NCI-H146 (cell line): ENCODE measurements around the gene PRKX.
A peak's percentile ranks its signal among the peaks of the same experiment; 100 is the strongest.
"Not testable (repeated sequence)": the region's sequence is repeated elsewhere in the genome, so short reads cannot be mapped to it uniquely, and the experiment has no call there.

Source experiments
- DNase-seq: peaks from one replicate; lab custom pipeline; 2025; lab: John Stamatoyannopoulos, UW

The PRKX gene

DNA sequence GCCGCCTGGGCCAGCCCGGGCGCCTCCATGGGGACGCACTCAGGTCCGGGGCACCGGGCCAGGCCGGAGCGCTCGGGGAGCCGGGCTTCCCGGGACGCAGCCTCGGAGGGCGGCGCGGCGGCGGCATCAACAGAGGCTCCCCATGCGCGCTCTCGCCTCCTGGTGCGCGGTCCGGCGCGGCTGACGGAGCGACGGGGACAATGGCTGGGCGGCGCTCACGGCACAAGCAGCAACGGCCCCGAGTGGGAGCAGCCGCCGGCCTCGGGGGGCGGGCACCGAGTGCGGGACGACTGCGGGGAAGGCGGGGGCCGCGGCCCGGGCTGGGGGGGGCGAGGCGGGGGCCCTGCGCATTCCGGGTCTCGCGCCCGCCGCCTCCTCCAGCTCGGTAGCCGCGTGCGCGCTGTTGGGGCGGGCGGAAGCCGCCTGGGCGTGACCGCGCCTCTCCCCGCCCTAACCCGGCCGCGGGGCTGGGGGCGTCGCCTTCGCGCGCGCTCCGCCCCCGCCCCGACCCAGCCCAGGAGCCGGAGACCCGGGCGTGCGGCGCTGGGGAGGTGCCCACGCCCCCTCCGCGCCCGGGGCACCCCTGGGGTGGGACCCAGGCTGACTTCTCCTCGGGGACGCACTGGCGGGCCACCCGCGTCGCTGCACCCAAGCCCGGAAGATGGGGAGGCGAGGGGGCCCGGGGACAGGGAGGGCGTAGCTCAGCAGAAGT, at the start of gene PRKX:
TSS of gene PRKX (minus strand) at position 425 of the 712 bp plus-strand sequence. CDS start at position 29, 396 bp downstream.
- peak; percentile 63 for DNase-seq

DNA sequence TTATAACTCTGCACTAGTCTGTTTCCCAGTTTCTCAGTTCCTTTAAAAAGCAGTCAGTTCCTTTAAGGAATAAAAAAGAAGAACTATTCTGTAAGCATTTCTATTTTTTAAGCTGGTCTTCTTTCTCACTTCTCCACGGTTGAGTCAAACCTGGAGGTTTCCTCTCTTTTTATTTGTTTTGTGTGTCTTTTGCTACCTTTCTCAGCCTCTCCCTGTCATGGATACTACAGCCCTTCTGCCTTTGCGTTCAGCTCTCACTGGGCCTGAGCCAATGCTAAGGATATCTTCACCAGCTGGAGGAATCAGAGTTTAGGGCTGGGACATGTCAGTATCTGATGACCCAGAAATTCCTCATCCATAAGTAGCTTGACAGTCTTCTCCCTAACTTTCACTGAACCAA, 49.7 kb upstream of the PRKX start:
- no peak for DNase-seq

DNA sequence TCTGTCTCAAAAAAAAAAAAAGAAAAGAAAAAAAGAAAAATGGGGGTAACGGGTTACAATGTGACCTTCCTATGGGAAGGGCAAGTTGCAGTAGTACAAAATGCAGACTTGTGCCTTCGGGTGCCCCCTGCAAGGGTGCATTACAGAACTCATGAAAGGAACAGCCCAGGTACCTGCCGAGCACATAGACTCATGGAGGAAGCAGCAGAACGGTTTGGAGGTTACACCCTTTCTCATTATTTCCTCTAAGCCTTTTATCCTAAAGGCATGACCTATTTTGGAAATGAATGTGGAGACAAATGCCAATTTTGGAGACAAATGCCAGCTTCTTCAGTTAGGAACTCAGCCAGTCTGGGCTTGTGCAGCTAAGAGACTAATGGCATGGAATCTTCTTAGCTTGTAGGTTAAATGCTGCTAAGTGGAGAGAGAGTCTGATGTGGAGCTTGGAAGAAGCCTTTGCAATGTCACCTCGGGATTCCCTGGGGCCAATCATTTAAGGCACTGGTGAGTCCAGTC, 44.1 kb upstream of the PRKX start:
- DNase-seq: no peak

DNA sequence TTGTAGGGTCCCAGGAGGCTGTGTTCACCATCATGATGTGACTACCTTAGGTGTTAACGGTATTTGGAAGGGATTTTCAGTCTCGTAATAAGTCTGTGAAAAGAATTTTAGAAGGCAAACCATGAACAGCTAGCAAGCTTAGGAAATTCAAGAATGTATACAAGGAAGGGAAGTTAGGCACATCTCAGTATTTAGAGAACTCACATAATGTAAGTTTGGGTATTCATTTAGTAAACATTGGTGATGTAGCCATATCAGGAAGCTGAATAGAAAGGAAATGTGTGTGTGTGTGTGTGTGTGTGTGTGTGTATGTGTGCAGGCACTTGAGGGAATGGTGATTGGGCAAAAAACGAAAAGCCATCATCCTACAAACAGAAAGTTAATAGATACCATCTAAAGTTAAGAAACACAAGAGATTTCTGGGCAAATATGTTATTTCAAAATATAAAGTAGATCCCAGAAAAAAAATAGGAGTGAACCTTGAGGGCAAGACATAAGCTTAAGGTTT, 34.7 kb upstream of the PRKX start:
- no peak for DNase-seq

- DNase-seq: no peak
These were observed 30.5 kb upstream of the PRKX start for GRCh38 chrX:3743801-3744439.

DNA sequence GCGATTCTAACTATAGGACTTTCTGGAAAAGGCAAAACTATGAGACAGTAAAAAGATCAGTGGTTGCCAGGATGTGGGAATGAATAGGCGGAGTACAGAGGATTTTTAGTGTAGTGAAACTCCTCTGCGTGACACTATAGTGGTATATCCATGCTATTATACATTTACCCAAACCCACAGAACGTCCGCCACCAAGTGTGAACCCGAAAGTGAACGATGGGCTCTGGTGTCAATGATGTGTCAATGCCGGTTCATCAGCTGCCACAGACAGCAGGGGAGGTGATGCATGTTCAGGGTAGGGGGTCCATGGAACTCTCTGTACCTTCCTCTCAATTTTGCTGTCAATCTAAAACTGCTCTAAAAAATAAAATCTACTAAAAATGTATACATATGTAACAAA, 27.5 kb upstream of the PRKX start:
- DNase-seq: not testable (repeated sequence)

- no peak for DNase-seq
These were observed 25.1 kb upstream of the PRKX start for GRCh38 chrX:3738509-3738908.

DNA sequence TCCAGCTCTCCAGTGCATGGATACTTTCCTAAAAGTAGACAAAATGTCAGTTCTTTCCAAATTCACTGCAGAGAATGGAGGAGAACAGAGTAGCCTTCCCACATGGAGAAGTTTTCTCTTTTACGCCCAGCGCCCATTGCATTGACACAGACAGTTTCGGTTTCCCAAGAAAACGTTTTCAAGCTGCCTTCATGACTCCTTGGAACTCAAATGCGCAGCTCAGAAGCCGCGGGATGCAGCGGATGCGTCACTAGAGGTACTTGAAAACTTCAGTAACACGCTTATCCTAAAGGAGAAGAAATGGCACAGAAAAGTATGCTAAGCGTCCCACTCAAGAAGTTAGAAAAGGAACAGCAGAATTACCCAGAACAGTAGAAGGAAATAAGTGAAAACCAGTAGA, 23.1 kb upstream of the PRKX start:
- DNase-seq: not testable (repeated sequence)

DNA sequence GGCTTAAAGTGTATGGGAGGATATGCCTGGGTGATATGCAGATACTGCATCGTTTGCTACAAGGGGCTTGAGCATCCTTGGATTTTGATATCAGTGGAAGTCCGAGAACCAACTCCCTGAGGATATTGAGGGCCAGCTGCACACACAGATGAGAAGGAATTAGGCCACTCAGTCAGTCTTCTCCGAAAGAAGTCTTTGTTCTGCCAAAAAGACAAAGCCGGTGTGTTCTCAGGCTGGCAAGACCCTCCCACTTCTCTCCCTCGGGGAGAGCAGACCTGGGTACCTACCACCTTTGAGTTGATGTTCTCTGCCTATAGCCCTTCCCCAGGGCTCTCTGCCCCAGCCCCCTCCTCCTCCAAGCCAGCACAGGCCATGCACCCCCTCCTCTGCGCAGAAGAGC, 22.4 kb upstream of the PRKX start:
- not testable (repeated sequence) for DNase-seq

DNA sequence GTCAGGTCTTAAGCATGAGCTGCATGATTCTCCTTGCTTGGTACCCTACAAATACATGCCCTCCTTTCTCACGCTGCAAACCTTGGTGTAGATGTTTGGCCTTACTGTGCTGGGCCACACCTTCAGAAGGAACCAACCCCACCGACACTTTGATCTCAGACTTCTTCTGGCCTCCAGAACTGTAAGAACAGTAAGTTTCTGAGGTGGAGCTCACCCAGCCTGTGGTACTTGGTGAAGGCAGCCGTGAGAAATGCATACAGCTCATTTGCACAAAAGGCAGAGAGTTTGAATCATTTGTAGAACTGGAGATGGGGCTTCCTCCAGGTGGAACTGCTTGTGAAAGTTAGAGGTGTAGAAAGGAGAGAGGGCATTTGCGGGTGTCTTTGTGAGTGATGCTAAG, 21.0 kb upstream of the PRKX start:
- DNase-seq: not testable (repeated sequence)

- no peak for DNase-seq
These were observed 19.6 kb upstream of the PRKX start for GRCh38 chrX:3733043-3733430.

- DNase-seq: not testable (repeated sequence)
These were observed 19.0 kb upstream of the PRKX start for GRCh38 chrX:3732326-3733042.

DNA sequence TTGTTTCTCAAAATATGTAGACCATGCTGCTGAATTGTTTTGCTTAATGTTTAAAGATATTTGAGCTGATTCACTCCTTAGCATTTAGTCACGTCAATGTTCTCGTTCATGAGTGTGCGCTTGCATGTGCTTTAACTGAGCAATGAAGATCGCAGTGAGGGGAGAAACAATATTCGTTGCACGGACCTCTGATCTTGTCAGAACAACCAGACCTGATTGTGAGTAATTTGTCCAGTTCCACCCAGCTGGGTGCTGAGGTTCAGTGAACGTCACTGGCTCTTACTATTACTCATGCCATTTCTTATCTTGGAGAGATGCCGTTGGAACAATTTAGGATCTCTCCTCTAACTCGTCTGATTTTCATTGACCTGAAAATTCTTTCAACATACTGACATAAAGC, 15.0 kb upstream of the PRKX start:
- DNase-seq: no peak

DNA sequence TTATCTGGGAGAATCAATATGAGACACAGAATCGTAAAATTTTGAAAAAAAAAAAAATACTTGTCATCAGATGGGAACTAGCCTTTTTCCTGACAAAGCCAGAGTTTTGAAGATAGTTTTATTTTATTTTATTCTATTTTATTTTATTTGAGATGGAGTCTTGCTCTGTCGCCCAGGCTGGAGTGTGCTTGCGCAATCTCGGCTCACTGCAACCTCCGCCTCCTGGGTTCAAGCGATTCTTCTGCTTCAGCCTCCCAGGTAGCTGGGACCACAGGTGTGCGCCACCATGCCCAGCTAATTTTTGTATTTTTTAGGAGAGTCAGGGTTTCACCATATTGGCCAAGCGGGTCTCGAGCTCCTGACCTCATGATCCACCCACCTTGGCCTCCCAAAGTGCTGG, 10.0 kb upstream of the PRKX start:
- DNase-seq: not testable (repeated sequence)

DNA sequence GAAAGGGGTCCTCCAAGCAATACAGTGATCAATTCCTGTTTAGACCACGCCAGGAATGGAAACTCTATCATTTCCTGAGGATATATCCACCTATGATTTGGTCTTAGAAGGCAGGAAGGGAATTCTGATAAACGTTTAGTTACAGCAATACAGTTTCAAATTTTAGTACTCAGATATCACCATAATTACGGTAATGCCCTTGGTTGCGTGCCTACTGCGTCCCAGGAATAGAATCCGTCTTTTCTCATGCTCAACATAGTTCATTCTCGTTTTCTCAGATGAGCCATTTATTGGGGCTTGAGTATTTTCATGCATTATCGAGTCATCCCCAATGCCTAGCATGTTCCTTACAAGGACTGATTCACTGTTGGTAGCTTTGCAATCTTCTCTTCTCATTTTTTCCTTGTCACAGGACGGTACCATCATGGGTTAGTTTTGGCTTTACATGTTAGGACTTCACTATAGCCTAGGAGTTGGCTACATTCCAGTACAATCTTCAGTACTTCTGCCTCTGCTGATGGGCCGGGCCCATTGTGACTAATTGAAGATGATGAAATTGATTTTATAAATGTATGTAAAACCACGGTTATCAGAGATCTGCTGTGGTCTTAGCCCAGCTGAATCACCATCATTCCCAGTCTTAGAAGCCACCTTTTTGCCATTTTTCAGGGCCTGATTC, 4.4 kb upstream of the PRKX start:
- DNase-seq: no peak

GRCh38 chrX:3715921-3716320, 2.5 kb upstream of the PRKX start:
- DNase-seq: no peak

DNA sequence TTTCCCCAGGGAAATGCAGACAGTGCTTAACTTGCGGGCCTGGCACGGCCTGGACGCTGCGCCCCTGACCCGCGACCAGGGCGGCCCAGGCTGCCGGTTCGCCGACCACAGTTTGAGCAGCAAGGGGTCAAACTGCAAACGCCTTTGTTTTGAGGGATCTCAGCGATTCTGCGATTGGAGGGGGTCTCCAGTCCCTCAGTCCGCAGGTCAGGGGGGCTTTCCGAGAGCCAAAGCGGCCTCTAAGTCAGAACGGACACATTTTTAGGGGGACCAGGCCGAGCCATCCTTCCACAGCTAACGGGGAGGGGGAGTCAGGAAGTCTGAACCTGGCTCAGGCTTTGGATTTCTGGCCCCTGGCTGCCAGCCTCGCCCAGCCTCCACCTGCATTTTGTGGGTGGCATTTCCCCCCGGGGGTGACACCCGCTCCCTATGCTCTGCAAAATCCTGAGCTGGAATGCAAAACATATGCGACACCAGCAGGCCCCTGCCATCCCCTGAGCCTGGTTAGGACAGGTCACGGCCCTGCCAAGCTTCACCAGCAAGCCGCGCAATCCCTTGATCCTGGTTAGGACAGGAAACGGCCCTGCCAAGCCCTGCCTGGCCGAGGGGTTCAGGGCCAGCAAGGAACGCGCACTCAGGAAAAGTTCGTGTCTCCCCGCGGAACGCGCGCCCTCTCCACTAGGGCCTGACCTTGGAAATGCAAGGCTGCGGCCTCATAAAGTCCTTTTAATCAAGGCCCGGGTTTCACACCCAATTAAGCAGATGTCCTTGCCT, 1.4 kb upstream of the PRKX start:
- not testable (repeated sequence) for DNase-seq

- no peak for DNase-seq
These were observed 537 bp upstream of the PRKX start for GRCh38 chrX:3713937-3714434.

GRCh38 chrX:3712870-3713224, 602 bp downstream of the PRKX start:
- no peak for DNase-seq

DNA sequence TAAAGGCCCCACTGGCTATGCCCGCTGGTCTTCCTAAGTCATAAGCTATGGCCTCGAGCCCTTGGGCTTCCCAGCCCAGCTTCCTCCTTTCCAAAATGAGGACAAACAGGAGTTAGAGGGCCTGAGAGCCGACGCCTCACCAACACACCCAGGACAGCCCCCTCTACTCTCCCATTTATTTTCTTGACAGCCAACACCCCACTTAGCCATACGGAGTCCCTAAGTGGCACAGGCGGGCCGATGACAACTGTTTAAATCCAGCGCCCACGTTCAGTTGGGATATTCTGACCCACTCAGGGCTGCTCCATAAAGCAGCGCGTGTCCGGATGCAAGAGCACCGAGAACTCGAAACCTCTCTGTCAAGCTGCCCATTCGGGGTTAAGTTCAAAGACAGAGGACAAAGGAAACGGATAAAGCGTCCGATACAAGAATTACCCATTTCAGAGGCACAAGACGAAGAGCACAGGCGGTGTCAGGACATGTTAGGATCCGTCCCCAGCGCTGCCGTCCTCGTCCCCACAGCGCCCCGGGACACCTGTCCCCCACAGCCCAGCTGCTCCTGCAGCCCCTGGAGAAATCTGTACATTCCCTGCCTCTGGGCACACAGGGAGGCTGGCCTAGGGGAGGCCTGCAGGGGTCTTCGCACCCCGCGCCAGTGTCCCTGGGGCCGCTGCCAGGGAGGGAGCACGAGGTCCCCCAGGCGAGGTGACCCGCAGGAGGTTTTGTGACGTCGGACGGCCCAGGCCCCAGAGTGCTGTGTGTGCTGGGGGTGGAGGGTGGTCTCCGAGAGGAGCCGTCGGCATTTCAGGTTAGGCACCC, 1.2 kb downstream of the PRKX start:
- no peak for DNase-seq
